Suprapubic skin (tissue), 4 donors: ENCODE measurements around the gene VPS4A. TPM values are rescaled to one million over a fixed set of nuclear protein-coding genes. Genes with fewer than 3 reads are reported as not detected.

Experiments
- DNase-seq, 2 donors: peaks; one replicate each; pipeline ENCODE4 v3.0.0-alpha.2; 2019; ENCODE audit warnings: low spot score in 2 of 2
- H3K27ac ChIP-seq: fragments of 200-600 bp; sonication (generic); one replicate; pipeline ENCODE4 v1.5.1; 2019
- H3K27me3 ChIP-seq: fragments of 200-600 bp; sonication (generic); one replicate; pipeline ENCODE4 v1.5.1; 2019
- H3K36me3 ChIP-seq: fragments of 200-600 bp; sonication (generic); one replicate; pipeline ENCODE4 v1.5.1; 2019
- H3K4me1 ChIP-seq: fragments of 200-600 bp; sonication (generic); one replicate; pipeline ENCODE4 v1.5.1; 2019
- H3K4me3 ChIP-seq: fragments of 200-600 bp; sonication (generic); one replicate; pipeline ENCODE4 v1.5.1; 2019; ENCODE audit warnings: mild to moderate bottlenecking
- H3K9me3 ChIP-seq: fragments of 200-600 bp; sonication (generic); one replicate; pipeline ENCODE4 v1.5.1; 2019
- CTCF ChIP-seq, 2 donors: fragments of 200-600 bp in 1 of 2; fragments of 450-650 bp in 1 of 2; sonication (generic) in 1 of 2; IDR thresholded peaks; one replicate each; pipeline ENCODE4 v1.5.1; 2016 to 2019; ENCODE audit warnings: antibody characterized with exemption in 2 of 2, mild to moderate bottlenecking in 1 of 2, moderate library complexity in 1 of 2
- EP300 ChIP-seq: sonication (generic); formaldehyde crosslinking; IDR thresholded peaks from one replicate; pipeline ENCODE4 v1.6.1; 2017; ENCODE audit warnings: antibody characterized with exemption
- POLR2A ChIP-seq, 2 donors: fragments of 450-650 bp; IDR thresholded peaks; one replicate each; pipeline ENCODE4 v1.6.1; 2017; ENCODE audit warnings: antibody characterized with exemption in 2 of 2, mild to moderate bottlenecking in 2 of 2, moderate library complexity in 2 of 2
- POLR2AphosphoS5 ChIP-seq, 3 donors: sonication (generic); formaldehyde crosslinking; IDR thresholded peaks; one replicate each; pipeline ENCODE4 v1.6.1; 2017; ENCODE audit warnings: antibody characterized with exemption in 3 of 3
- WGBS: methylation state at CpG from one replicate; pipeline ENCODE4 v1.1.5; 2018; 5-methylcytosine and 5-hydroxymethylcytosine counted together
- total RNA-seq, 4 donors: library from RNA; depleted of rRNA; stranded (reverse); fragments of >200 nt; gene quantifications; one replicate each; pipeline ENCODE4 v1.1.0, GENCODE V29; 2016

The VPS4A gene
- total RNA-seq, result 10 to 100 TPM; 32.5 to 46.6 (median 37.6) TPM

GRCh38 chr16:69310653-69311532 is at the start of gene VPS4A:
Gene VPS4A, plus strand, starts transcription at chr16:69311350. Its CDS starts 162 bp downstream, at chr16:69311512.
- peak within 1 kb of the TSS; percentile 89 for H3K27ac ChIP-seq
- H3K4me3 ChIP-seq, result peak within 1 kb of the TSS; percentile 87
- 31% methylated on average over 22 of the region's 70 CpGs for WGBS
- no peaks in the 10 kb centered on the region for H3K9me3 ChIP-seq
- H3K36me3 ChIP-seq, result peaks cover 15% of the 10 kb centered on the region
- peaks cover 22% of the 10 kb centered on the region for H3K4me1 ChIP-seq
- peak; percentile 97 to 98 for DNase-seq
- TF ChIP-seq EP300, result no peak
- TF ChIP-seq CTCF (IDR thresholded peaks at IDR 0.05), result peak; percentile 91 to 100
- TF ChIP-seq POLR2A (IDR thresholded peaks at IDR 0.05), result peak in 1 of 2 donors; percentile 63
- peak in 2 of 3 donors; percentile 22 to 65 for TF ChIP-seq POLR2AphosphoS5 (IDR thresholded peaks at IDR 0.05)
- H3K27me3 ChIP-seq, result no peaks in the 10 kb centered on the region

GRCh38 chr16:69266334-69267063 is 44.7 kb upstream of the VPS4A start:
- TF ChIP-seq CTCF (IDR thresholded peaks at IDR 0.05), result no peak
- no peak for TF ChIP-seq POLR2A (IDR thresholded peaks at IDR 0.05)
- TF ChIP-seq EP300, result no peak
- no peak for TF ChIP-seq POLR2AphosphoS5 (IDR thresholded peaks at IDR 0.05)
- Histone ChIP-seq H3K27me3 (no peaks in the 10 kb centered on the region), H3K27ac (no peak overlapping the region), H3K4me3 (no peak overlapping the region), H3K36me3 (peaks cover 12% of the 10 kb centered on the region), H3K9me3 (no peaks in the 10 kb centered on the region), H3K4me1 (no peaks in the 10 kb centered on the region)
- 54% methylated on average over 4 of the region's 4 CpGs for WGBS
- no peak for DNase-seq

- H3K4me3 ChIP-seq, result no peak overlapping the region
- H3K9me3 ChIP-seq, result no peaks in the 10 kb centered on the region
- H3K36me3 ChIP-seq, result peaks cover 17% of the 10 kb centered on the region
- H3K27me3 ChIP-seq, result no peaks in the 10 kb centered on the region
- H3K27ac ChIP-seq, result no peak overlapping the region
- no peak for DNase-seq
- TF ChIP-seq POLR2AphosphoS5 (IDR thresholded peaks at IDR 0.05) (no peak), POLR2A (IDR thresholded peaks at IDR 0.05) (no peak)
- WGBS, result 97% methylated on average over 4 of the region's 4 CpGs
- no peaks in the 10 kb centered on the region for H3K4me1 ChIP-seq
These were observed 43.5 kb upstream of the VPS4A start for GRCh38 chr16:69267633-69268032.

- no peak overlapping the region for H3K4me3 ChIP-seq
- no peak for TF ChIP-seq POLR2AphosphoS5 (IDR thresholded peaks at IDR 0.05)
- TF ChIP-seq EP300, result no peak
- no peak for TF ChIP-seq CTCF (IDR thresholded peaks at IDR 0.05)
- TF ChIP-seq POLR2A (IDR thresholded peaks at IDR 0.05), result no peak
- no peaks in the 10 kb centered on the region for H3K9me3 ChIP-seq
- H3K27me3 ChIP-seq, result no peaks in the 10 kb centered on the region
- no peak for DNase-seq
- peaks cover 15% of the 10 kb centered on the region for H3K36me3 ChIP-seq
- H3K4me1 ChIP-seq, result peaks cover 9% of the 10 kb centered on the region
- no peak overlapping the region for H3K27ac ChIP-seq
- WGBS, result 80% methylated on average over 3 of the region's 3 CpGs
These were observed 40.8 kb upstream of the VPS4A start for GRCh38 chr16:69270395-69270794.

GRCh38 chr16:69270831-69271230 is 40.3 kb upstream of the VPS4A start:
- TF ChIP-seq POLR2AphosphoS5 (IDR thresholded peaks at IDR 0.05) (no peak), EP300 (no peak), CTCF (IDR thresholded peaks at IDR 0.05) (no peak), POLR2A (IDR thresholded peaks at IDR 0.05) (no peak)
- Histone ChIP-seq H3K27me3 (no peaks in the 10 kb centered on the region), H3K27ac (no peak overlapping the region), H3K4me1 (peaks cover 13% of the 10 kb centered on the region), H3K4me3 (no peak overlapping the region), H3K36me3 (peaks cover 15% of the 10 kb centered on the region), H3K9me3 (no peaks in the 10 kb centered on the region)
- DNase-seq, result no peak
- WGBS, result 87% methylated on average over 2 of the region's 2 CpGs
